SIG-M5 (cell line): ENCODE data around the gene ZFR.
"Not testable (repeated sequence)": the region's sequence is repeated elsewhere in the genome, so short reads cannot be mapped to it uniquely, and the experiment has no call there.

ENCODE experiments used
- DNase-seq: peaks from one replicate; lab custom pipeline; 2025; lab: John Stamatoyannopoulos, UW

The ZFR gene

DNA sequence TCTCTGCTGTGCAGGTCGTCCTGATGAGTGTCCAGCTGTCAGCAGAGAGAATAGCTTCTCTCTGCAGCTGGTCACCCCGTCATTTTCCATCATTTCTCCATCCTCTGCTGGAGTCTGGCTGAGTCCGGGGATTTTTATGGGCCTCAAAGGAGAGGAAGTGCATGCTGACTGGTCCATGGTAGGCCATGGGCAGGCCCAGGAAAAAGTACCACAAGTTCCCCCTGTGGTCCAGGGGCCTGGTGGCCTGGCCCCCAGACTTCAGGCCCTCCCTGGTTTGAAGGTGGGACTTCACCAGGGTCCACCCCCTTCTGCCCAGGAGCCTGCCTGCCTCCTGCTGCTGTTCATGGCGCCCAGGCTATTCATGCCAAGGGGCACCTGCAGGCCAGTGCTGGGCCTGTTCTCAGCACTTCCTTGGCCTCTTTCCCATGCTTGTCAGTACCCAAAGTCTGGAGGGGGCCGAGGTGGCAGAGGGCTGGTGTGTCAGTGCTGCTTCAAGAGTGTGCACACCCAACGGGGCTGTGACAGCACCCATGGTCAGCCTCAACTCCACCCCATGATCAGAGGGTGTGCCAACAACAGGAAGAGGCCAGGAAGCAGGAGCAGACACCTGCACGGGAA is 124.5 kb downstream of the ZFR start:
- DNase-seq = no peak

DNA sequence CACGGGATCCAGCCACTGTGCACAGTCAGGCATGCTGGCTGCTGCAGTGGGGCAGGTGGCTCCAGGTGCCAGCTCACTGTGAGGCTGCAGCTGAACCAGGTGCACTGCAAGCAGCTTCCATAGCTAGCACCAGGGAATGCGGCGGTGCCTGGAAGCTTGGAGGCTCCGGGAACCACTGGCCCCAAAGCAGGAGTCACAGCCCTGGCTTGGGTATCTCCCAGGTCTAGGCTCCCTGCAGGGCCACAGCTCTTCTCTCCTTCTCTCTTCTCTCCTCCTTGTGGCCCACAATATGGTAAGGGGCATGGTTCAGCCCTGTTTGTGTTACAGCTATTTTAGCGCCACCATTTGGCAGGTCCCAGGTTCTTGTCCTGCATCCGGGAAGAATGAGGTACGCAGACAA is 125.1 kb downstream of the ZFR start:
- DNase-seq = no peak

DNA sequence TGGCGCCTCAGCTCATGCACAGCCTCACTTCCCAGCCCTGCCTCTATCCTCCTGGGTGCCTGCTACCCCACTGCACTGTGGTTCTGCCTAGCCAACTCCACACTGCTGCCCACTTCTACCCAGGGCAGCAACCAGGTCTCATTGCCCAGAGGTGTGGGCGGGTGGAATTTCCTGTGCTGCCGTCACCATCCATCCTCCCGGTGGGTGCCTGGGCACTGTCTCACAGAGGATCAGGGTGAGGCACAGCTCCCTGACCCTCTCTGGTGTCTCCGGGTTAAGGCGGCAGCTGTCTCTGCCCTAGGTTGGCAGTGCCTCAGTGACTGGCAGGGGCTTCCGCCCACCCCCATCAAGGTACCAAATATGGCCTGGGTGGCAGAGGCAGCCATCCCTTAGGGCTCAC is 127.5 kb downstream of the ZFR start:
- no peak for DNase-seq

DNA sequence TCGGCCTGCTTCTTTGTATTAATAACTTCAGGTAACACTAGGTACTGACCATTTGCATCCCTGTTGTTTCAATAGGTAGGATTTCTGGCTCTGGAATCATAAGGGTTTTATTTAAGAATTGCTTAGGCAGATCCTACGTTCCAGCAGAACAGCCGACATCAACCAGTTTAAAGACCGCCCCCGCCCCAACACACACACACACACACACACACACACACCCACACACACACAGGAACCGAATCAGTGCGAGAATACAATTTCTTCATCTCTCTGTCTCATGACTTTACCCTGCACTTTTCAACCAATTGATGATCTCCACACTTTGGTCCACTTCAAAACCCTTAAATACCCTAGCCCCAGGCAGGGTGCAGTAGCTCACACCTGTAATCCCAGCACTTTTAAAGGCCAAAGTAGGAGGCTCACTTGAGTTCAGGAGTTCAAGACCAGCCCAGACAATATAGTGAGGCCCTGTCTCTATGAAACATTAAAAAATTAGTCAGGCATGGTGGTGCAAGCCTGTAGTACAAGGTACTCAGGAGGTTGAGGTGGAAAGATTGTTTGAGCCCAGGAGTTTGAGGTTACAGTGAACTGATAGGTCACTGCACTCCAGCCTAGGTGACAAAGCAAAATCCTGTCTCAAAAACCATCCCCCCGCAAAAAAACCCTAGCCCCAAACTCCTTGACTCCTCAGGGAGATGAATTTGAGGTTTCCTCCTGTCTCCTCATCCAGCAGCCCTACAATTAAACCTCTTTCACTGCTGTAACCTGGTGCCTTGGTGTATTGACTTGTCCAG is 129.1 kb downstream of the ZFR start:
- DNase-seq = no peak

DNA sequence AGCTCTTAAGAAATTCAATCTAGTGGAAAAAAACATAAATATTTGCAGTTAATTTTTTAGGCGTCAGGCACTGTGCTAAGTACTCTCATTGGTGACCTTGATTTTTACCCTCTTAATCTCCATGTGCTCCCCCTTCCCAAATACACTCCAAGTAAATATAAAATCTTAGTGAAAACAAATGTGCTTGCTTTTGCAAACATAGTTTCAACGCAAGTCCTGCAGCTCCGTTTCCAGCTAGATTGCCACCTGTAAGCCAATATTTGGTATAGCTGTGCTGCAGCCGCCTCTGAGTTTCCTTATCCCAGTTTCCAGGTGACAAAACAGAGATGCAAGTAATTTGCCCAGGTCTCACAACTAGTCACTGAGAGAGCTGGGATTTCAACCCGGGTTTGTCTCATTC is 129.9 kb downstream of the ZFR start:
- DNase-seq = no peak

DNA sequence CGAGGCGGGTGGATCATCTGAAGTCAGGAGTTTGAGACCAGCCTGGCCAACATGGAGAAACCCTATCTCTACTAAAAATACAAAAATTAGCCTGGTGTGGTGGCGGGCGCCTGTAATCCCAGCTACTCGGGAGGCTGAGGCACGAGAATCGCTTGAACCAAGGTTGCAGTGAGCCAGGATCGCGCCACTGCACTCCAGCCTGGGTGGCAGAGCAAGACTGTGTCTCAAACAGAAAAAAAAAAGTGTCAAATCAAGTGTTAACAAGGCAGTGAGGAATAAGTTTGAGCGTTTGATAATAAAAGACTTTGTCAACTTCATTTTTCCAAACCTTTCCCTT is 130.4 kb downstream of the ZFR start:
- DNase-seq = not testable (repeated sequence)

DNA sequence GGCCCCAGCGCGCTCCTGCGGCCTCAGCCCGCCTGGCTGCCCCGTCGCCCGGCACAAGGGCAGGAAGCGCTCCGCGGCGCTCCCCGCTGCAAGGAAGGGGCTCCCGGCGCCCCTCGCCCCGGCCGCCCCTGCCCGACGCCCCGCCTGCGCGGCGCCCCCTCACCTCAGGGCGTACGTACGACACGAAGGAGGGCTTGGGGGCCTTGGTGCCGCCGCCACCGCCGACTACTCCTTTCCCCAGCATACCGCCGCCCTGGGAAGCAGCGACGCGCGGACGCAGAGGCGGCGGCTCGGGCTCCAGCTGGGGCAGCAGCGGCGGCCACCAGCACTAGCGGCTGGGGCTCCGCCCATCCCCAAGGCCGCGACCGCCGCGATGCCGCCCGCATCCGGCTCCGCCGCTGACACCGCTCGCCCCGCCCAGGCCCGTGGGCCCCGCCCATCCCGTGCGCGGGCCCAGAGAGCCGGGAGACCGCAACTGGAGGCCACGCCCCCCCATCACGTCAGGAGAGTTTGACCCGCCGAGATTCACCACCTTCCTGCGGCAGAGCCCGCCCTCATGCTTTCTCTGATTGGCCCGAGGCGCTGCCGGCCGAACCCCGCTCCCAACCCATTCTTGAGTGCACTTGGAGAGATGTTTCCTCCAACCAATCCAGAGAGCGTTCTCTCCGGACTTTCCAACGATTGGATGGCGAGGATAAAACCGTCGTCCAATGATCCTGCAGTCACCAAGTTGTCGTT is 131.8 kb downstream of the ZFR start, which contains the start of gene MTMR12:
MTMR12 (minus strand) TSS at position 345 of the 738 bp plus-strand sequence; CDS start at position 244, 101 bp downstream.
- DNase-seq = peak; percentile 96

DNA sequence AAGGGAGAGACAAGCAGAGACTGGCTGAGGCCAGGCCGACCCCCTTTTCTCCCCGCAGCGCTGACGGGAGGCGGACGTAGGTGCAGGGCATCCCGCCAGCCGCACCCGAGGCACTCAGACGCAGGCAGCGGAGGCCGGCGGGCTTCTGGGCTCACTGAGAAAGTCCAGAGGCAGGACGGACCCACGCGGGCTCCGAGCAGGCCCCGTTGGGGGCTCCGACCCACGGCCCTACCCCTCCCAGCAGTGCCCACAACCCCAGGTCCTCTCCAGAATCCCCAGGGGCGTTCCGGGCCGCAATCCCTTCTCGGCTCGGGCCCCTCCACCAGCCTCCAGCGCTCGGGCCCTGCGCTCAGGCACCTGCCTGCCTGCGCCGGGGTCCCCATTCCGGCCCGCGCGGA is 132.3 kb downstream of the ZFR start:
- no peak for DNase-seq

DNA sequence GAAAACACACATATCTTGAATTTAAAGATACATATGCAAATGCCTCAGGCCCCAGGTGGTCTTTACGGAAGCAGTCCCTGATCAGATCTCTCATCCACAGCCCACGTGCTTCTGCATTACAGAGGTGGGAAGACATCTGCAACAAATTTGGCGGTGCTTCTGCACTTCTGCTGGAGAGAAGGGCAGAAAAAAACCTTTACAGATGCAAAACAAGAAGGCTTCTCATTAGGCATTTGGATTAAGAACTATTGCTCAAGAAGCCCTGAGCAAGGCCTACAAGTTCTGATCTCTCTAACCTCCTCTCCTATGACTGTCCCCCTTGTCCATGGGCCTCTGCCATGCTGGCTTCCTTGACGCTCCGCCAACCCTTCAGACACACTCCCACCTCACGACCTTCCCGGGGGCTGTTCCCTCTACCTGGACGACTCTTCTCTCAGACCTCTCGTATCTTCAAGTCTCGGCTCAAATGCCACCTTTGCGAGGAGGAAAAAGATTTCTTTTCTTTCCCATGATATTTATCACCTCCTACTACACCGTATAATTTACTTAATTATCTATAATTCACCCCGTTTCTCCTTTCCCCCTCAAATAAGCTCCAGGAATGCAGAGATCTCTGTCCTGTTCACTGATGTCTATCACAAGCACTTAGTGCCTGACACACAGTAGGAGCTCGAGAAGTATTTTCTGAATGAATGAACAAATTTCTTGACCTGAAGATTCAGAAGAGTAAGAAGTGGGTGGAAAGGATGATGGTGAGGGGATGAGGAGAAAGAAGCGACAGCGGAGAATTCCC is 132.9 kb downstream of the ZFR start:
- DNase-seq = no peak

DNA sequence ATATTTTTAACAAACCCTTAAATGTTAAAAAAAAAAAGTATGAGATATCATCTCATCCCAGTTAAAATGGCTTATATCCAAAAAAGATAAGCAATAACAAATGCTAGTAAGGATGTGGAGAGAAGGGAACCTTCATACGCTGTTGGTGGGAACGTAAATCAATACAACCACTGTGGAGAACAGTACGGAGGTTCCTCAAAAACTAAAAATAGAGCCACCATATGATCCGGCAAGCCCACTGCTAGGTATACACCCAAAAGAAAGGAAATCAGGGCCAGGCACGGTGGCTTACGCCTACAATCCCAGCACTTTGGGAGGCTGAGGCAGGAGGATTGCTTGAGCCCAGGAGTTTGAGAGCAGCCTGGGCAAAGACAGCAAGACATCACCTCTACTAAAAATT is 134.8 kb downstream of the ZFR start:
- DNase-seq = no peak

DNA sequence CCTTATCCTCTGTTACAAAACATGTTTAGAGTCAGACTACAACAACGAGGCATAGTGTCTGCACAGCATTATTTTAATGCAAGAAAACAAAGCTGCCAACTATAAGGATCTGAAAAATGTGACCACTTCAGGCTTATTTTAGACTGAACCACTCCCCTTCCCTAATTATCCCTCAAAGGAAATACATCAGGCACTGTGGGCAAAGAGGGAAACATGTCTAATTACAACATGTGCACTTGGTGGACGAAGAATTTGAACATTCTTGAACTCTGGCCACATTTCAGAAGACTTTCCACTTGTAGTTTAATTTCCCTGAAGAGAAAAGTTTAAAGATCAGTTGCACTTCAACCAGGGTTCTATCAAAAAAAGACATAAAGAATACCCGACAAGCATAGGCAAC is 135.6 kb downstream of the ZFR start:
- no peak for DNase-seq

DNA sequence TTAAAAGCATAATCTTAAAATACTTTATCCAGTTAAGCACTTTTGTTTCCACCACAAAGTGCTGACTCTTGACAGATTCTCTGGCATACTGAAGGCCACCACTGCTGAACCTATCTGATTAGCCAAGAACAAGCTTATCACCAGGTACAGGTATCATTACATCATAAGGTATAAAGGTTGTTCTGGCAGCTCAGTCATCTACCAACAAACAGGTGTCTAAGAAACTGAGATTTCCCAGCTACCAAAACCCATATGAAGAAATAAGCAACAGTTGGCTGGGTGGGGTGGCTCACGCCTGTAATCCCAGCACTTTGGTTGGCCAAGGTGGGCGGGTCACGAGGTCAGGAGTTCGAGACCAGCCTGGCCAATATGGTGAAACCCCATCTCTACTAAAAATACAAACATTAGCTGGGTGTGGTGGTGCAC is 136.8 kb downstream of the ZFR start:
- no peak for DNase-seq

DNA sequence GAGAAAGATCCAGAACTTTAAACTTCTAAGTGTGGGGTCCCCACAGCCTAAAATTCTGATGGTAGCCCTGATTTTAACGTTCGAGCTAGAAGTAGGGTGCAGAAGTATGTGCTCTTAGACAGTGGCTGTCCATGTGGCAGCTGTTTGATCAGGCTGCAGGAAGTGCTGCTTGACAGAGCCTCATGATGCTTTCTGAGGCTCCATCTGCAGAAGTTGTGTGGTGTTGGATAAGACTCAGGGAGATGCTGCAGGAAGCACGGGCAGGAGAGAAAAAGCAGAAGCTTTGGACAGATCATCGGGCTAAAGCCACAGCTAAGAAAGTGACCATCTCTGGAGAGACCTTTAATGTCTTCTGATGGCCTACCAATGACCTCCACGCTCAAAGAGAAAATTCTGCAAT is 139.9 kb downstream of the ZFR start:
- DNase-seq = no peak
